GM21390 (cell line): ENCODE results near the gene MAP2K5.
"Not testable (repeated sequence)": the region's sequence is repeated elsewhere in the genome, so short reads cannot be mapped to it uniquely, and the experiment has no call there.

Source experiments
- ATAC-seq: cut with Tn5 transposase; IDR thresholded peaks from one replicate; pipeline ENCODE4 v1.9.1; 2021; ENCODE audit not compliant: unreplicated experiment

The MAP2K5 gene

DNA sequence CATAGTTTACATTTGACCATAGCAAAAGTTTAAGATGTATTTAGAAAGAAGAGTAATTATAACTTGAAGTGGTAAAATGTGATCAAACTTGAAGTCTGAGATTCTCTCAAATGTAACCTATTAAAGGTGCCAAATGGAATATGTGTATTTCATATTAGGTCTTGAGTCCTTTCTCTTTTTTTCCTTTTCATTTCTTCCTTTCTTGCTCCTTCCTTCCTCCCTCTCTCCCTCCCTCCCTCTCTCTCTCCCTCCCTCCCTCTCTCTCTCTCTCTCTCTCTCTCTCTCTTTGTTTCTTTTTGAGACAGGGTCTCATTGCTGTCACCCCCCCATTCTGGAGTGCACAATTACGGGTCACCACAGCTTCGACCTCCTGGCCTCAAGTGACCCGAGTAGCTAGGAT is 47.7 kb downstream of the MAP2K5 start:
- no peak for ATAC-seq

DNA sequence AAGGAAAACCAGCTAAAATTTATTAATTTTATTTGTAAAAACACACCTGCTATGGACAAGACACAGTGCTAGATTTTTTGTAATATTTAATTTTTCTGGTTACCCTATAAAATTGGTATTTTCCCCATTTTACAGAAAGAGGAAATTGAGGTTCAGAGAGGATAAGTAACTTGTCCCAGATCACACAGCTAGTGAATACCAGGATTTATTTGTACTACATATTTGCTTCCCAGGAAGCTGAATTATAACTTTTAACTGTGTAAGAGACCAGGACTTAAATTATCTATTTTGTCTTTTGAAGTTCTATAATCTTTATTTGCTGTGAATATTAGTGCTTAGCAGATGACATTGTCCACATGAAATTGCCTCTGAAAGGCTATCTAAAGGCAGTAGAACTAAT is 49.7 kb downstream of the MAP2K5 start:
- ATAC-seq: no peak

DNA sequence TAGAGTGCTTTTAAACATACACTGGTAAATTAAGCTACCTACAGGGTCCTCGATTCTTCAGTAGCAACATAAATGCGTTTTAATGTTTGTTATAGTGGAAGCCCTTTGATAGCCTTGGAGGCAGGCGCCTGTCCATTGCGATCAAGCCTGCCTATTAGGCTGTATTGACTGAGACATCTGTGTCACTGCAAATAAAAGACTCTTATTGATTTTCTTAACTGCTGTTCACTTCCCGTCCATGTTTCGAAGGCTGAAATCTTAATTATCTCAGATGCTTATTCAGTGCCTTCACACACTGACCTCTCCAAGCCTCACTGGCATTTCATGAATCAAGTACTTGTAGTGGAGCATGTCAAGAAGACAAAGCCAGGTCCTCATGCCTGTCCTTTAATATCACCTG is 51.1 kb downstream of the MAP2K5 start:
- ATAC-seq: no peak

DNA sequence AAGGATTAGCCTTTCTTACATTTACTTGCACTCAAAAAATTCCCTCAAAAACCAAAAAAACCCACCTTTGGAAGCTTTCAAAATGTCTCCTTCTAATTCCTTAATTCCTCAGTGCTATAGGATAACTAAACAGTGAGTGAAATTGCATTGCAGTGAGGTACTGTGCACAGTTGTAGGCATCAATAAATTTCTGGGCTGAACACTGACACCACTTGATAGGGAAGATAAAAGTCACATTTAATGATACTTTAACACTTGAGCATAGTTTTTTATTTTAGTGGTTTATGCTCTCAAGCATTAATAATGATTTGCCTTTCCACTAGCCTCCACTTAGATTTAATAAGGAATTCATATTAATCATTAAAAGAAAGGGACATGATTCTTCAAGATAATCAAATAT is 52.3 kb downstream of the MAP2K5 start:
- no peak for ATAC-seq

DNA sequence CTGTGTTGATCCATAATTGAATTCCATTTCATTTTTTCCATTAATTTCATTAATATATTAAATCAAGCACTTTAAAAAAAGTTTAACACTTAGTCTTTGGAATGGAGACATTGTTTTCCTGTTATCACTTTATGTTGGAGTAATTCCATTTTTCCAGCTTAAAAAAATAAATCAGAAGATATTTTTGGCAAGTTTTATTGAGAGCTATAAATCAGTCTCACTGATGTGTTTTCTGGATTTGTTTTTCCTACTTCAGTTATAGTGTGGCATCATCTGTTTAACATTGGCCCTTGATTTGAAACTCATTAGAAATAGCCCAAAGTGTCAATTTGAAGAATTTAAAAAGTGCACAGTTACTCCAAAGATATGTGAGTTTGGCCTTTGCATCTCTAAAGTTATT is 53.1 kb downstream of the MAP2K5 start:
- ATAC-seq: no peak

DNA sequence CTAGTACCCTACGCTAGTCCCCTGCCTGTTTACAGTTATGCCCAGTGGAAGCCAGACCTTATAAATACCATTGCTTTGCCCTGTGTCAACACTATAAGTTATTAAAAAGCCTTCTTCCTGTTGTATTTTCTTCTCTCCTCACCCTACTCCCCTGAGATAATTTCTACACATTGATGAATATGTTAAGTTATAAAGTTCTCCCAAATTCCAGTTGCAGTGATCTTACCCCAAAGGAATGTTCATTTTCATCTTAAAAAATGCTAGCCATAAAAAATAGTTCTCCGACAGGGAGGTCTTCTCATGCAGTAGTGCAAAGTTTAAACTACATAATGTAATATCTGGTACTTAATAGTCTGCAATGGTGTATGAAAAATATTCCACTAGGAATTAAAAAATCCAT is 58.6 kb downstream of the MAP2K5 start:
- ATAC-seq: no peak

DNA sequence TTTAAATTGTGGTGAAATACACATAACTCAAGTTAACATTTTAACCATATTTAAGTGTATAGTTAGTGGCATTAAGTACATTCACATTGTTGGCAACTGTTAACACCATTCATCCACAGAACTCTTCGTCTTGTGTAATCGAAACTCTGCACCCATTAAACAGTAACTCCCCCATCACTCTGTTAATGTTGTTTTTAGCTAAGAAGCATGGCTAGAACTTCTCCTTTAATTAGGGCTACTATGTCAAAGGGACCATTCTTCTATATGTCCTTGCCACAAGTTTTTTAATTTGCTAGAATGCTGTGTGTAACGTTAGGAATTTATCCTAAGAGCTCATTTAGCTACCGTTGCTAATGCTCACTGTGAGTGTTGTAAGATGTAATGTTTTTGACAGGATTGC is 60.6 kb downstream of the MAP2K5 start:
- no peak for ATAC-seq

DNA sequence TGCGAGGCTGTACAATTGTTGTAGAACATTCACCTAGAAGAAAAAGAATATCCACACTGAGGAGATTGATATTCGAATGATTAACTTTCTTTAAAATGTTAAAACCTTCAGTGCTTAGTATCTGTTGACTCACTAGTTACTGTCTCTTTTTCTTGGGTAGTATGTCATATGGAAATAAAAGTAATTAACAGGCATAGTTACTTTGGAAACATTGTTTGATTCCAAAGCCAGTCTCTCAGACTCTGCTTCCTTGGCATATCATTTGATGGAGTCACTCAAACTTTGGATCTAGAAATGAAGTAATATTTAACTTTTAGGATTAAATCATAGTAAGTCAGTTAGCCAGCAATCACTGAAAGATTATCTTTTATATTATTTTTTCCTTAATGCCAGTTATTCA is 63.4 kb downstream of the MAP2K5 start:
- ATAC-seq: no peak

DNA sequence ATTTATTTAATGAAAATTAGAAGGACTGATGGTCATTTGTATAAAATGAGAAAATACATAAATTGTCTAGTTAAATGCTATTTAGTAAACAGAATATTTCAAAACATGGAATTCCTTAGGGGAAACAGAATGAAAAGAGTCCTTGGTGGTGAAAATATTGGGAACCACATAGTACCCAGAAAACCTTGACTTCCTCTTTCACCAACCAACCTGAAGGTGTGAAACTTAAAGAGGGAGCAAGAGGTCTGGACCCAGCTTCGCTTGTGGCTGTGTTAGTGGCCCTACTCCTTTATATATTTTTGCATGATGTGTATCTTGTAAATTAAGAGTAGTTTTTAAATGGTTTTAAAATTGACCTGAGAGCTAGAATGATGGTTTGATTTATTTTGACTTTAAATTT is 64.2 kb downstream of the MAP2K5 start:
- no peak for ATAC-seq

DNA sequence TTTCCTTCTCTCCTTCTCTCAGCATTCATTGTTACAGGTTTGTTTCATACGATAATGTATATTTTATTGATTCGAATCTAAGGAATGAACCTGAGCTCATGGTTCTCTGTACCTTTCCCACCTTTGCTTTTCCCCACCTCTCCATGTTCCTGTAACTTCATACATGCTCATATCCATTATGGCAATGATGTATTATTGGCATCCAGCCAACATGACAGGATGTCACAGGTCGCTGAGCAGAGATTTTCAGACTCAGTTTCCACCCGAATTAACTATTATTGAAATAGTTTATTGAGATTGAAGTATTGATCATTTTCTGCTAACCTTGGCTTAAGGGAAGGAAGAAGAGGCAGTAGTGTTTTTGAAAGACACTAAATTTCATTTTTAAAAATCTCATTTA is 64.8 kb downstream of the MAP2K5 start:
- ATAC-seq: no peak

DNA sequence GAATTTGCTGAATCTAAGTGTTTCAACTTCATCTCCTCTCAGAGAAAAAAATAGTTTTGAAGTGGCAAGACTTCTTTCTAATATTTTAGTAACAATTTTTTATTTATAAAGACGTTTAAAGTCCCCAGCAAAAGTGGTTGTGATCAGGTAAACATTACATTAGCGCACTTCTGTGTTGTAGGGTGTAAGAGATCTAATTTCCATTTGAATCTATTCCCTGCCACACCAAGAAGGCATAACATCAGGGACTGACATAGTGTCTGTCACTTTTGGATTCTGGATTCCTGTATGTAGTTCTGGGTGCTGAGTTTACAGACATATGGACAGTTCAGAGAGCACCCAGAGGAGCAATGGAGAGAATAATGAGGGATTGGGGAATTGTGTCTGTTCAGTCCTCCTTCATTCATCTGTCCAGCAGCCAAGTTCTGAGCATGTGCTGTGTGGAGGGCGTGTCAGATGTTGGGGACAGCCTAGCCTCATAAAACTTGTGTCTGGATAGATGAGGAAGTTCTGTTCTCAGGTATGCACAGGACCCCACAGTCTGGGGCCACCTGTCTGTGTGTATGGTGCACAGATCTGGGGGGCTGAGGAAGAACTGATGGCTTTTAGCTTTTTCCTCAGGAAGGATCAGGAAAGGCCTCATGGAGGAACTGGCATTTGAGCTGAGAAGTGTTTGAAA is 65.6 kb downstream of the MAP2K5 start:
- no peak for ATAC-seq

DNA sequence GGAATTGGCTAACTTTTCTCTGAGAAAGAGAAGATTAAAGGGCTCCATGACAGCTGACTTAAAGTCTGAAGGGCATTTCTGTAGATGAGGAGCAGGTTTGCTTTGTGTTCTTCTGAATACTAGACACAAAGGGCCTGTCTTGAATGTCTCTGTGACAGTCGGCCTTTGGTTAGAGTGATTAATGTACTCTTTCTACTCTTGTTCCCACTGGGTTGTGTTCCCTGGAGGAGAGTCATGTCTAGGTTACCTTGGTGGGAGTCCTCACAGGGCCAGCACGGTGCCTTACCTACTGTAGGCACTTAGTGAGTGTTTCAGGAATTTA is 66.1 kb downstream of the MAP2K5 start:
- ATAC-seq: no peak

DNA sequence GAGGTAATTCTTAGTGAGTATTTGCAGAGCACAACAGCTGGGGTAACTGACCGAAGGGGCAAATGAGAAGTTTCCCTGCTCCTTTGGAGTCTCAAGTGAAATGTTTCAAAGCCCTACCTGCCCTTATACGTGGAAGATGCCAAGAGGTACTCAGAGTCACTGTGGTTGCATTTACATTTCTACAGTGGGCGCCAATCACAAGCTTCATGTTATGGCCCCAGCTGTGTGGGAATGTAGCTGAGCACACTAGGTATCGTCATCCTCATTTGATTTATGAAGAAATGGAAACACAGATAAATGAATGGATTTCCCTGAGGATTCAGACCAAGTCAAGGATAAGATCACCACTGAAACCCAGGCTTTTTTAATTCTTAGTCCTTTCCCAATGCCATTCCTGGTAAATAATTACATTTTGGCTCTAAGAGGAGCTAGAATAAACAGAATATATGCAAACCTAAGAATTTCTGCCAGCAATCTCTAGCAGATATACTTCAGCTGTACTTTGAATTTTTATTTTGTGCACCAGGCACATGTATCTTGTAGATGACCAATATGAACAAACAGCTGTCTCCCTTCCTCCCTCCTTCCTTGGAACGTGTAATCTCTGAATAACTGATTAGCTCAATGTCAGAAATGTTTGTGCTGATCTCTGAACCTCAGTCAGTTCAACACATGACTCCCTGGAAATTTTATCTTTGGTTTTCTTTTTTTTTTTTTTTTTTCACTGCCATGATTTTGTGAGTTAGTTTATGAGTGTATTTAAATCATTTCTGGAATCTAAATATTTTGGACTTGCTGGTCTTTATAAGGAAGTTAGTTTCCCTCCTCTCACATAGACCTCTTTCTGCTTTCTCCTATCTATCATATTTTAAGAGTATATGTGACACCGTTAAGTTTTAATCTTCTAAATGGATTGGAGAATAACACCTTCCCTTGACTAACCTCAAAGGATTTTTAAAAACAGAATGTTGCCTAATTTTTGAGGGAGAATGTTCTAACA is 69.2 kb downstream of the MAP2K5 start:
- ATAC-seq: no peak

DNA sequence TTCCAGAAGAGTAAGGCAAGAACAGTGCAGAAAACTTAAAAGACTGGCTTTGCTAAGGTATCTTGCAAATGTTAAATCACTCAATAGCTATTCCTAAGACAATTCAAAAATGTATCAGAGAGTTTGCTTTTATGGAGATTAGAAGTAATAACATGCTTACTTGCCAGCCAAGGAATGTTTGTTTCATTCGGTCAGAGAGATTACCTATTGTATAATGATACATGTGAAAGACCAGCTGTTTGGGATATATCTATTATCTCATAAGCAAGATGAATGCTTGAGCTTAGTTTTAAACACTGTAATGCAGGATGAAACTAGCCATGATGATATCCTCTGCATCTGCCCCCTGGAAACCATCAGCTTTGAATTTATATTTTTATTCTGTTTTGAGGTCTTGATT is 70.7 kb downstream of the MAP2K5 start:
- ATAC-seq: no peak

DNA sequence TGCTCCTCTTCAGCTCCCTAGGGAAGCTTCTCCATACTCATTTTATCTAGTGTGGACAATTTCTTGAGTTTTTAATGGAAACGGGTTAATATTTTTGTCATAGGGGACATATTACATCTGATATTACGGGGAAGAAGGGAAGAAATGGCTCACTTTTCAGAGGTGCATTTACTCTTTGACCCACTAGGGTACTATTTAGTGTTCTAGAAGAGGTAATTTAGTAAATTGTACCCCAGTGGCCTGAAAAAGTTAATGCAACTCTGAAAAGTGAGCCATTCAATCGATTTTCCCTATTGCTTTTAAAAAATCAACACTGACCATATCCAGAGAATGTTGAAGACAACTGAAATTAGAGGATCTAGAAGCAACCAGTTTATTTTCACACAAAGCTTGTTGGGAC is 71.2 kb downstream of the MAP2K5 start:
- ATAC-seq: no peak

DNA sequence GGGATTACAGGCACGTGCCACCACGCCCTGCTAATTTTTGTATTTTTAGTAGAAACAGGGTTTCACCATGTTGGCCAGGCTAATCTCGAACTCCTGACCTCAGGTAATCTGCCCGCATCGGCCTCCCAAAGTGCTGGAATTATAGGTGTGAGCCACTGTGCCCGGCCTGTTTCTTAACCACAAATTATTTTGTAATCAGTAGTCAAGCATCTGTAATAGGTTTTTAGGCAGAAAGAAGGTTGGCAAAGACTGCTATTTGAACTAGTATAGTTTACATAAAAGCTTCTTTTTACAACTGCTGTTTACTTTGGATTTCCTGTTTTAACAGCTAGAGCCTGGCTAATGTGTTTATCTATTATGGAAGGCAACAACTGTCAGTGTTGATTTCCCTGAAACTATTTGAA is 72.6 kb downstream of the MAP2K5 start:
- ATAC-seq: not testable (repeated sequence)

DNA sequence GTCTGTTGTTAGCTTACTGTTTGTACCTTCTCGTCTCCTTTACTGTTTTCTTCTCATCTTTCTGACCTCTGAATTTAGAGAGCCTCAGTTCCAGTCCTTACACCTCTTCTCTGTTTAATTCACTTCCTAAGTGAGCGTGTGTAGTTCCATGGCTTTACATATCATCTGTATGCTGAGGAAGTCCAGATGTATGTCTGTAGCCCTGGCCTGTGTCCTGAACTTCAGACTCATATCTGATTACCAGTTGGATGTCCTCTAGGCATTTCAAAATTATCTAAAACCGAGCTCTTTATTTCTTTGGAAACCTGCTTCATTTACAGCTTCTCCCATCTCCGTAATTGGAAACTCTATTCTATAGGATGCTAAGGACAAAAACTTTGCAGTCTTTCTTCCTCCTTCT is 75.8 kb downstream of the MAP2K5 start:
- no peak for ATAC-seq

DNA sequence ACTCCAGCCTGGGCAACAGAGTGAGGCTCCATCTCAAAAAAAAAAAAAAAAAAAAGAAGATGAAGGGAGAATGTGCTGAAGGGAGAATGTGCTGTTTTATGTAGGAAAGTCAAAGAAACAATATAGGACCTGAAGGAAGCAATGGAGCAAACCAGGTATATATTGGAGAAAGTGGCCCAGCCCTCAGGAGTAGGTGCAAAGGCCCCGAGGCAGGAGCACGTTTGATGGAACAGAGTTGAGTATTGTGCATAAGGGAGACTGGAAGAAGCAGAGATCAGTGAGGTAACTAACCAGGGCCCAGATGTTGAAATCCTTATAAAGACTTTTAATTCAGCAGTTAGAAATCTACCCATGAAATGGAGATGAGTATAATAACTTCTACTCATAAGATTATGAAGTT is 79.6 kb downstream of the MAP2K5 start:
- ATAC-seq: no peak

DNA sequence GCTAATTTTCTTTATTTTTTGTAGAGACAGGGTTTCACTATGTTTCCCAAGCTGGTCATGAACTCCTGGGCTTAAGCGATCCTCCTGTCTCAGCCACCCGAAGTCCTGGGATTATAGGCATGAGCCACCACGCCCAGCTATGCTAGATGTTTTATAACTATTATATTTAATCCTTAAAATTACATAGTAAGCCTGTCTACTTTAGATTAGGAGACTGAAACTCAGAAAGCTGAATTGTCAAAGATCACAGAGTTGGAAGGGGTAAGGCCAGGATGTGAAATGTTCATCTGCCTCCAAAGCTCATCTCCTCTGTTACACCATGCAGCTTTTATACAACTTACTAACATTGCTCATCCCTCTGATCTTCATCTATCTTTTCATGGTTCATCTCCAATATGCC is 89.8 kb downstream of the MAP2K5 start:
- no peak for ATAC-seq

DNA sequence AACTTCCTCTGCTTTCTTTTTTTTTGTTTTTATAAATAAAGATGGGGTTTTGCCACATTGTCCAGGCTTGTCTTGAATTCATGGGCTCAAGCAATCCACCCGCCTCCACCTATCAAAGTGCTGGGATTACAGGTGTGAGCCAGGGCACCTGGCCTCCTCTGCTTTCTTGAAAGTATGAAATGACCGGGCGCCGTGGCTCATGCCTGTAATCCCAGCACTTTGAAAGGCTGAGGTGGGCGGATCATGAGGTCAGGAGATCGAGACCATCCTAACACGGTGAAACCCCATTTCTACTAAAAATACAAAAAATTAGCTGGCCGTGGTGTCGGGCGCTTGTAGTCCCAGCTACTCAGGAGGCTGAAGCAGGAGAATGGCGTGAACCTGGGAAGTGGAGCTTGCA is 93.4 kb downstream of the MAP2K5 start:
- ATAC-seq: not testable (repeated sequence)

DNA sequence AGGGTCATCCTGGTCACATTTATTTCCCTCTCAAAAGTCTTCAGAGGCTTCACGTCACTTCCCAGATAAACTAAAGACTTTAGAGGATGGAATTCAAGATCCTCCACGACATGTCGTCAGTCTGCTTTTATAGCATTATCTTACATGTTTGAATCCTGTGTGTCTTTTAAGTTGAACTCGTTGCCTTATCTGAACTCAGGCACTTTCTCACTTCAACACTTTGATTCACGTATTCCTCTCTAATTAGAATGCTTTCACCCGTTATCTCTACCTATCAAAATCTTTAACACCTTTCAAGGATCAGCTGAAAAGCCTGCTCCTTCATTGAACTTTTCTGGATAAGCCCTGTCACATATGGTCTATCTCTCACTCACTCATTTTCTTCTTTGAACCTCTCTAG is 97.1 kb downstream of the MAP2K5 start:
- ATAC-seq: no peak

DNA sequence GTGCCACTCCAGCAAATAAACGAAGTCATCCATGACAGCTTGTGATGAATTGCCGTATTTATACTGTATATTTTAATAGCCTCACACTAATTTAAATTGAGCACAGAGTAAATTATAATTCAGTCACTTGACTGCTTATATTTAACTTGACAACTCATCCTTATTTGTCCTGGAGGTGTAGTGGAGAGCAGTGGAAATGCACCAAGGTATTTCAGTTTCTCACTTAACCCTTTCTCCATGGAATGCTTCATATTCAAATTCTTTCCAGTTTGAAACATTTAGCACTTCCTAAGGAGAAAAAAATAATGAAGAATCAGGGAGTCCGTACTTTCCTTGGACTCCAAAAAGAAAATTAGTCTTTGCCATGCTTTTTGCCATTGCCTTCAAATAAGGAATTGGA is 99.0 kb downstream of the MAP2K5 start:
- ATAC-seq: no peak

DNA sequence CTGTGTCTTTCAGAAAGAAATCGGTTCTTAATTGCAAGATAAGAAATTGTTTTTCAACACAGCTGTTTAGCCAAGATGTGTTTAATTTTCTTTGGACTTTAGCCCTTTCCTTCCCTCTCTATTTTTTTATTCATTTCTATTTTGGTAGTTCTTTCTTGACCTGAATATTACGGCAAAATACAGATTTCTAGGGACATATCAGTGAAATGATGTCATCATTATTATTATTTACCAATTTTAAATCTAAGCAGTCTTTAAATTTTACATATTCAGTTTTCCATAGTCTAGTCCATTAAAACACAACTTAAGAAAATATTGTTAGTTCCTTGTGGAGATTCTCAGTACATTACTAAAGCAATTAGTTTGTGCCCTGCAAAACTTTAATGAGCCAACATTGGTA is 104.3 kb downstream of the MAP2K5 start:
- ATAC-seq: no peak
